Heart left ventricle (tissue), 16 donors: ENCODE measurements around the gene DDB1. TPM values are rescaled to one million over a fixed set of nuclear protein-coding genes. Genes with fewer than 3 reads are reported as not detected.
A peak's percentile ranks its signal among the peaks of the same experiment; 100 is the strongest.

ENCODE experiments used
- ATAC-seq, 4 donors: fragments of 200-7000 bp; cut with Tn5 transposase; one replicate each; pipeline ENCODE4 v1.9.1; 2020 to 2022; ENCODE audit warnings: moderate library complexity in 4 of 4, mild to moderate bottlenecking in 3 of 4, moderate number of reproducible peaks in 1 of 4
- DNase-seq, 5 donors: peaks; one replicate each; pipeline ENCODE4 v3.0.0-alpha.2; 2020
- H3K27ac ChIP-seq, 12 donors: fragments of 200-600 bp; sonication (generic) in 4 of 12; one replicate each; pipeline versions ENCODE4 v1.5.0 to v1.8.0; 2016 to 2022; ENCODE audit warnings: mild to moderate bottlenecking in 2 of 12
- H3K27me3 ChIP-seq, 9 donors: fragments of 200-600 bp; sonication (generic) in 2 of 9; one replicate each; pipeline versions ENCODE4 v1.5.1 to v1.8.0; 2016 to 2022; ENCODE audit warnings: mild to moderate bottlenecking in 3 of 9
- H3K36me3 ChIP-seq, 9 donors: fragments of 200-600 bp; sonication (generic) in 2 of 9; one replicate each; pipeline versions ENCODE4 v1.5.0 to v1.8.0; 2018 to 2022; ENCODE audit warnings: mild to moderate bottlenecking in 2 of 9
- H3K4me1 ChIP-seq, 12 donors: fragments of 200-600 bp; sonication (generic) in 4 of 12; one replicate each; pipeline versions ENCODE4 v1.5.0 to v1.8.0; 2016 to 2022; ENCODE audit warnings: mild to moderate bottlenecking in 3 of 12
- H3K4me3 ChIP-seq, 12 donors: fragments of 200-600 bp; sonication (generic) in 4 of 12; one replicate each; pipeline versions ENCODE4 v1.5.0 to v1.8.0; 2017 to 2022; ENCODE audit warnings: mild to moderate bottlenecking in 9 of 12, moderate library complexity in 4 of 12
- H3K9me3 ChIP-seq, 12 donors: fragments of 200-600 bp; sonication (generic) in 4 of 12; one replicate each; pipeline versions ENCODE4 v1.5.0 to v1.8.0; 2016 to 2022; ENCODE audit warnings: mild to moderate bottlenecking in 1 of 12
- CTCF ChIP-seq, 12 donors: fragments of 200-600 bp; sonication (generic) in 4 of 12; IDR thresholded peaks; one replicate each; pipeline versions ENCODE4 v1.5.0 to v1.8.0; 2018 to 2022; ENCODE audit warnings: antibody characterized with exemption in 12 of 12, mild to moderate bottlenecking in 5 of 12
- POLR2A ChIP-seq, 2 donors: fragments of 450-650 bp; IDR thresholded peaks; one replicate each; pipeline ENCODE4 v1.6.1; 2017; ENCODE audit warnings: antibody characterized with exemption in 2 of 2, mild to moderate bottlenecking in 2 of 2, moderate library complexity in 2 of 2
- WGBS, 4 donors: extraction: QIAGEN DNeasy Blood & Tissue Kit in 2 of 4; methylation state at CpG; one replicate each; pipeline versions ENCODE4 v1.1.5 to v1.1.7; 2013 to 2018; 5-methylcytosine and 5-hydroxymethylcytosine counted together
- intact Hi-C, 10 donors: fragments of 100-400 bp; cut with DNase I; formaldehyde crosslinking; loops; one replicate each; pipeline versions ENCODE4 v1.11.1 to v1.14.2; 2022
- polyA plus RNA-seq, 2 donors: library from polyadenylated mRNA; stranded (reverse); fragments of 200-250 nt; gene quantifications; one replicate each; pipeline ENCODE4 v1.2.3, GENCODE V29; 2013
- total RNA-seq, 9 donors: library from RNA; depleted of rRNA in 2 of 9; stranded (reverse); fragments of >200 nt in 2 of 9; fragmentation: NEBNext Ultra II Directional in 3 of 9; extraction: Animal tissue kit (Norgen Biotek cat#: 25700) in 3 of 9; gene quantifications; one replicate each; pipeline versions ENCODE4 v1.1.0 to v1.2.4, GENCODE V29; 2016 to 2023
- donor health status: ischemic (EF 13 %, LVEDD 7.1; RV severe dilation, severe dysfunction).
- donor health status: healthy with polysubstance abuse.
- donor health status: DM: no; HTN: yes; CAD: no.
- donor health status: DM: no; HTN: no; CAD: no.
- donor health status: ischemic (EF 25% LVEDD 6.9; RV normal size, moderate dysfunction).
- donor health status: ischemic (EF 25% LVEDD 5.7; RV mildly dilated, moderate dysfunction).
- donor health status: healthy.
- donor health status: DM: yes; HTN: yes; CAD: no.
- donor health status: ischemic (EF 35%, LVEDD 5.7; RV mildly dilated, moderate dysfunction).
- donor health status: nonischemic (EF 11% LVEDD 7.7; RV severe dilation, severe dysfunction).
- donor health status: DM: yes; HTN: yes; CAD: no.
- donor health status: PGD.
- donor health status: ischemic (EF 29% LVEDD 5.4; RV normal size, mild dysfunction).
- donor health status: nonischemic (EF 23%, LVEDD 6.1; RV moderate dilation, normal function).

The DDB1 gene
- total and polyA plus RNA-seq, 11 donors, result 78.8 to 158 (median 130) TPM

DNA sequence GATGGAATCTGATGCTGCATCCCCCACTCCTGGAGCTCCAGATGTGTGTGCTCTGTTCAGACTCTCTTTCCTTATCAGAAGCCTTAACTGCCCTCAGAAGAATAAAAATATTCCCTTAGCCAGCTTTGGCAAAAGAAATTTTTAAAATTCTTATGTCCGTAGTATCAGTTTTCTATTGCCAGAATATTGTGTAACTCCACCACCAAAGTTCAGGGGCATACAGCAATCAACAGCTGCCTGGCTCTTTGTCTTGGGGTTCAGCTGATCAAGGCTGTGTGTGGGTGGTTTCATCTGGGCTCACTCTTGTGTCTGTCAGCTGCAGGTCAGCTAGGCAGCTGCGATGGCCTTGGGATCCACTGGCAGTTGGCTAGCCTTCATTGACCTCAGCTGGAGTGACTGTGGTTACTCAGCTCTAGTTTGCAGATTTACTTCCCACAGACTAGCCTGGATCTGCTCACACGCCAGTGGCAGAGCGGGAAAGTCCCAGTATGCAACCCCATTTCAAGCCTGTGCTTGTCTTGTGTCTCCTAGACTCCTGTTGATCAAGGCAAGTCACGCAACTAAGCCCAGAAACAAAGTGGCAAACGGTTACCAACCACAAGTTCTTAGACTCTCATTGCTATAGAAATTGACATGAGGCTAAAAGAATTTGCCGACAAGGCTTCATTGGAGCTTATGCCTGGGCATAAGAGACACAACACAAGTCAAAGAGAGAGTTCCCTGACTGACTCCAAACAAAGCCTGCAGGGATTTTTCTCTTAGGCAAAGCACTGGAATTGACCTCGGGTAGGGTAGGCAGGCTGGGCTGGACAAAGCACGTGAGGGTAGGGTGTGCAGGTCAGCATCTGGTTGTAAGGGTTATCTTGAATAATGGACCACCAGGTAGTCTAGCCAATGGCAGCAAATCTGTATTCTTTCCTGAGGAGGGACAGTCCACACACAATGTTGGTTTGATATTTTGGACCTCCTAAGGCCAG is 36.8 kb upstream of the DDB1 start:
- Histone ChIP-seq H3K27ac (peak overlapping the region in 7 of 12 donors; percentile 7 to 60 (median 41)), H3K4me3 (no peak overlapping the region), H3K36me3 (peaks cover 0 to 73% (median 61%) of the 10 kb centered on the region in 9 donors), H3K4me1 (peaks cover 0 to 13% (median 0%) of the 10 kb centered on the region in 12 donors), H3K9me3 (no peaks in the 10 kb centered on the region), H3K27me3 (no peaks in the 10 kb centered on the region)
- WGBS, 4 donors, result 72 to 90% (median 86%) methylated on average over 9 of the region's 9 CpGs
- ATAC-seq (peak; percentile 63 to 95 (median 87)), DNase-seq (peak; percentile 36 to 78 (median 70))
- intact Hi-C loops, result loop anchor here in 1 of 10 donors (5.0 kb wide), 1 partner anchor 58 kb away; the partner anchor contains the start of gene CPSF7
- TF ChIP-seq CTCF (IDR thresholded peaks at IDR 0.05), result no peak

- DNase-seq (peak in 1 of 5 donors; percentile 16), ATAC-seq (no peak)
- intact Hi-C loops, result loop anchor here in 1 of 10 donors (5.0 kb wide), 1 partner anchor 59 kb away; the partner anchor contains the start of gene CPSF7
- WGBS, 4 donors, result 81 to 92% (median 90%) methylated on average over 7 of the region's 7 CpGs
- no peaks in the 10 kb centered on the region for H3K9me3 ChIP-seq
- TF ChIP-seq CTCF (IDR thresholded peaks at IDR 0.05) (no peak), POLR2A (IDR thresholded peaks at IDR 0.05) (no peak)
- H3K4me3 ChIP-seq, result no peak overlapping the region
- H3K27ac ChIP-seq, result peak overlapping the region in 1 of 12 donors; percentile 28
- peaks cover 0 to 13% (median under 1%) of the 10 kb centered on the region in 12 donors for H3K4me1 ChIP-seq
- no peaks in the 10 kb centered on the region for H3K27me3 ChIP-seq
- peaks cover 0 to 81% (median 66%) of the 10 kb centered on the region in 9 donors for H3K36me3 ChIP-seq
Observed at GRCh38 chr11:61368646-61369045, 35.7 kb upstream of the DDB1 start.

DNA sequence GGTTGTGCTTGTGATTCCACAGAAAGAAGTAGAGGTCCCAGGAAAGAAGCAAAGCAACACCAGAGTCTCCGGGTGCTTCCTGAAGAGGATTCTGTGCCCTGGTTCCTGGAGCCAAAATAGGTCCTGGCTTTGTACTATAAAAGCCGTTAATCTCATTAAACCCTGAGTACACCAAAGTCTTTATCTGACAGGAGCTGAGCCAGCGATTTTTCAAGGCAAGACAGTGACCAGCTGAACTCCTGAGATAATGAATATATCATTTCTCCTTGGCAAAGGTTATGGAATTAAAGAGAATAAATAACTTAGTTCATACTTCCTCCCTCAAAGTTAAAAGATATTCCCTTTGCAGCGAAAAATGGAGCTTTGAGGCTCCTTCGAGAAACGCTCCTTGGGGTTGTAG is 34.5 kb upstream of the DDB1 start:
- ATAC-seq, result no peak
- 63 to 79% (median 75%) methylated on average over 6 of the region's 6 CpGs for WGBS, 4 donors
- Histone ChIP-seq H3K36me3 (peaks cover 0 to 75% (median 63%) of the 10 kb centered on the region in 9 donors), H3K27ac (no peak overlapping the region), H3K4me1 (peaks cover 0 to 23% (median 12%) of the 10 kb centered on the region in 12 donors), H3K4me3 (no peak overlapping the region), H3K9me3 (no peaks in the 10 kb centered on the region), H3K27me3 (no peaks in the 10 kb centered on the region)
- no peak for TF ChIP-seq POLR2A (IDR thresholded peaks at IDR 0.05)
- TF ChIP-seq CTCF (IDR thresholded peaks at IDR 0.05), result no peak
- intact Hi-C loops, result loop anchor here in 1 of 10 donors (5.0 kb wide), 1 partner anchor 60 kb away; the partner anchor contains the start of gene CPSF7
- peak in 1 of 5 donors; percentile 1 for DNase-seq
